HepG2 (cell line): ENCODE results near the gene BMF. TPM values are rescaled to one million over a fixed set of nuclear protein-coding genes. Genes with fewer than 3 reads are reported as not detected.

Source experiments
- DRAP1 ChIP-seq: IDR thresholded peaks from 2 replicates; pipeline ENCODE4 v1.6.1; 2016; ENCODE audit warnings: missing genetic modification reagents, missing compliant biosample characterization
- E2F1 ChIP-seq: sonication (generic); formaldehyde crosslinking; IDR thresholded peaks from 2 replicates; pipeline ENCODE4 v1.5.0; 2020; ENCODE audit warnings: missing genetic modification reagents
- ERF ChIP-seq: IDR thresholded peaks from 2 replicates; pipeline ENCODE4 v1.6.1; 2018; ENCODE audit warnings: missing biosample characterization, missing genetic modification reagents
- FLYWCH1 ChIP-seq: sonication (generic); formaldehyde crosslinking; IDR thresholded peaks from 2 replicates; pipeline ENCODE4 v1.8.1; 2023; ENCODE audit warnings: mild to moderate bottlenecking, missing genetic modification reagents
- FOXC1 ChIP-seq: sonication (generic); formaldehyde crosslinking; IDR thresholded peaks from 2 replicates; pipeline ENCODE4 v1.8.0; 2022; ENCODE audit warnings: mild to moderate bottlenecking, missing genetic modification reagents, borderline replicate concordance
- FOXJ3 ChIP-seq: sonication (generic); formaldehyde crosslinking; IDR thresholded peaks from 2 replicates; pipeline ENCODE4 v1.4.0; 2020; ENCODE audit warnings: missing genetic modification reagents, mild to moderate bottlenecking, borderline replicate concordance
- GMEB2 ChIP-seq: IDR thresholded peaks from 2 replicates; pipeline ENCODE4 v1.6.1; 2016; ENCODE audit warnings: missing biosample characterization, missing genetic modification reagents, low read depth
- HDAC2 ChIP-seq: sonication (generic); formaldehyde crosslinking; IDR thresholded peaks from 2 replicates; pipeline ENCODE4 v1.4.0; 2020; ENCODE audit warnings: missing genetic modification reagents
- HOMEZ ChIP-seq: IDR thresholded peaks from 2 replicates; pipeline ENCODE4 v1.6.1; 2016; ENCODE audit warnings: low read depth
- JARID2 ChIP-seq: sonication (generic); formaldehyde crosslinking; IDR thresholded peaks from 2 replicates; pipeline ENCODE4 v1.8.1; 2023; ENCODE audit warnings: missing genetic modification reagents, inconsistent platforms; ENCODE audit not compliant: insufficient replicate concordance
- KAT7 ChIP-seq: IDR thresholded peaks from 2 replicates; pipeline ENCODE4 v1.6.1; 2018; ENCODE audit warnings: borderline replicate concordance, missing compliant biosample characterization
- MTA1 ChIP-seq: sonication (generic); formaldehyde crosslinking; IDR thresholded peaks from 2 replicates; pipeline ENCODE4 v1.4.0; 2020; ENCODE audit warnings: missing genetic modification reagents, mild to moderate bottlenecking, borderline replicate concordance
- MYNN ChIP-seq: sonication (generic); formaldehyde crosslinking; IDR thresholded peaks from 2 replicates; pipeline ENCODE4 v1.4.0; 2020; ENCODE audit warnings: mild to moderate bottlenecking, low read depth, missing genetic modification reagents
- NFKB2 ChIP-seq: sonication (generic); formaldehyde crosslinking; IDR thresholded peaks from 2 replicates; pipeline ENCODE4 v1.4.0; 2020; ENCODE audit warnings: missing genetic modification reagents, borderline replicate concordance
- NR1H2 ChIP-seq: sonication (generic); formaldehyde crosslinking; IDR thresholded peaks from 2 replicates; pipeline ENCODE4 v1.8.1; 2022; ENCODE audit warnings: low read depth, missing genetic modification reagents, borderline replicate concordance
- PAX8 ChIP-seq: sonication (generic); formaldehyde crosslinking; IDR thresholded peaks from 2 replicates; pipeline ENCODE4 v1.8.0; 2022; ENCODE audit warnings: mild to moderate bottlenecking, missing genetic modification reagents, borderline replicate concordance
- RAD21 ChIP-seq: fragments of 450-650 bp; formaldehyde crosslinking; IDR thresholded peaks from 2 replicates; pipeline ENCODE4 v1.5.0; 2020; ENCODE audit warnings: mild to moderate bottlenecking
- TSC22D2 ChIP-seq: sonication (generic); formaldehyde crosslinking; IDR thresholded peaks from 2 replicates; pipeline ENCODE4 v1.5.1; 2020; ENCODE audit warnings: missing genetic modification reagents, mild to moderate bottlenecking, borderline replicate concordance
- ZEB1 ChIP-seq: IDR thresholded peaks from 2 replicates; pipeline ENCODE4 v1.6.1; 2012; ENCODE audit warnings: mild to moderate bottlenecking, low read depth, inconsistent platforms; ENCODE audit not compliant: insufficient replicate concordance
- ZKSCAN8 ChIP-seq: IDR thresholded peaks from 2 replicates; pipeline ENCODE4 v1.6.1; 2016; ENCODE audit warnings: borderline replicate concordance, missing genetic modification reagents, missing compliant biosample characterization
- ZNF350 ChIP-seq: sonication (generic); formaldehyde crosslinking; IDR thresholded peaks from 2 replicates; pipeline ENCODE4 v1.4.0; 2020; ENCODE audit warnings: mild to moderate bottlenecking, low read depth, missing genetic modification reagents, borderline replicate concordance
- ZNF484 ChIP-seq: sonication (generic); formaldehyde crosslinking; IDR thresholded peaks from 2 replicates; pipeline ENCODE4 v1.5.1; 2020; ENCODE audit warnings: mild to moderate bottlenecking, low read depth, missing genetic modification reagents, borderline replicate concordance
- ZNF572 ChIP-seq: sonication (generic); formaldehyde crosslinking; IDR thresholded peaks from 2 replicates; pipeline ENCODE4 v1.5.1; 2020; ENCODE audit warnings: mild to moderate bottlenecking, missing genetic modification reagents
- ZNF747 ChIP-seq: sonication (generic); formaldehyde crosslinking; IDR thresholded peaks from 2 replicates; pipeline ENCODE4 v1.8.1; 2023; ENCODE audit warnings: missing genetic modification reagents, mild to moderate bottlenecking, borderline replicate concordance
- ZNF749 ChIP-seq: sonication (generic); formaldehyde crosslinking; IDR thresholded peaks from 2 replicates; pipeline ENCODE4 v1.8.0; 2022; ENCODE audit warnings: mild to moderate bottlenecking, missing genetic modification reagents, moderate library complexity, borderline replicate concordance
- ZSCAN12 ChIP-seq: sonication (generic); formaldehyde crosslinking; IDR thresholded peaks from 2 replicates; pipeline ENCODE4 v1.9.0; 2021; ENCODE audit warnings: mild to moderate bottlenecking, missing genetic modification reagents
- polyA plus RNA-seq, 8 experiments: library from polyadenylated mRNA; depleted of rRNA in 3 of 8; stranded (reverse) in 7 of 8; unstranded in 1 of 8; fragments of >200 nt; fragmentation: Illumina TruSeq in 4 of 8; extraction: Trizol in 4 of 8; gene quantifications; 2 replicates each; pipeline versions ENCODE4 v1.2.1 to v1.2.3, GENCODE V29; 2011 to 2016; ENCODE audit warnings: low read depth in 4 of 8, missing spikeins in 1 of 8, mixed read lengths in 1 of 8; ENCODE audit not compliant: insufficient read depth in 1 of 8
- total RNA-seq, 5 experiments: library from RNA; depleted of rRNA; stranded (reverse); fragments of >200 nt; fragmentation: Illumina TruSeq; extraction: Trizol; gene quantifications; 2 replicates each; pipeline ENCODE4 v1.2.3, GENCODE V29; 2016; ENCODE audit warnings: low read depth in 1 of 5

BMF gene
- total and polyA plus RNA-seq, 2 of the 13 experiments (the other 11 are each of a cell fraction or from before 2014, with no cell fraction given), result 8.7 to 15.9 TPM

- TF ChIP-seq GMEB2 (CRISPR knock-in tag) (no peak), FOXJ3 (CRISPR knock-in tag) (peak; percentile 78; the same call in 1 of the 2 replicates), FLYWCH1 (CRISPR knock-in tag) (no peak), HDAC2 (CRISPR knock-in tag) (peak; percentile 90), FOXC1 (no peak; the same call in 1 of the 2 replicates), JARID2 (CRISPR knock-in tag) (no peak), RAD21 (no peak; the same call in 1 of the 2 replicates), ZNF572 (CRISPR knock-in tag) (no peak), E2F1 (CRISPR knock-in tag) (no peak; the same call in 1 of the 2 replicates), ZKSCAN8 (CRISPR knock-in tag) (0 out of 2 replicates have a peak, but pooled peaks have one; percentile 30), NFKB2 (CRISPR knock-in tag) (no peak), ZNF484 (CRISPR knock-in tag) (no peak), PAX8 (CRISPR knock-in tag) (no peak), ZNF747 (CRISPR knock-in tag) (no peak), ERF (CRISPR knock-in tag) (peak; percentile 51; the same call in 1 of the 2 replicates), TSC22D2 (CRISPR knock-in tag) (no peak), DRAP1 (CRISPR knock-in tag) (peak; percentile 85), KAT7 (CRISPR knock-in tag) (peak; percentile 24; the same call in 1 of the 2 replicates), NR1H2 (CRISPR knock-in tag) (no peak), MTA1 (CRISPR knock-in tag) (peak; percentile 20; the same call in 1 of the 2 replicates), MYNN (no peak), ZNF350 (CRISPR knock-in tag) (no peak; the same call in 1 of the 2 replicates), ZEB1 (no peak), ZNF749 (CRISPR knock-in tag) (0 out of 2 replicates have a peak, but pooled peaks have one; percentile 38), ZSCAN12 (no peak; the same call in 1 of the 2 replicates), HOMEZ (no peak; the same call in 1 of the 2 replicates)
Observed at GRCh38 chr15:40081691-40082194, 26.9 kb downstream of the BMF start (continued).
